HCT116 (cell line): ENCODE measurements around the gene DMWD. TPM values are rescaled to one million over a fixed set of nuclear protein-coding genes. Genes with fewer than 3 reads are reported as not detected.

Experiments
- ATAC-seq: fragments of 200-7000 bp; cut with Tn5 transposase; 2 replicates; pipeline ENCODE4 v1.9.1; 2020; ENCODE audit warnings: mild to moderate bottlenecking, moderate library complexity
- BruUV-seq: library from RNA; stranded (reverse); fragments of 400-500 nt; replicated peaks from 2 replicates; lab custom pipeline; 2021; lab: Mats Ljungman, UMichigan
- CTCF ChIA-PET: fragments of 300-600 bp; sonication (Branson Sonifier 250); formaldehyde crosslinking; loops from one replicate; lab custom pipeline; 2021; ENCODE audit warnings: antibody characterized with exemption; lab: Charles Lee
- POLR2A ChIA-PET: fragments of 300-600, 350-600 bp; sonication (Branson Sonifier 250); formaldehyde crosslinking; loops from one replicate; lab custom pipeline; 2021; ENCODE audit warnings: antibody characterized with exemption; lab: Charles Lee
- RAD21 ChIA-PET, 2 experiments: fragments of 300-600 bp; sonication (Branson Sonifier 250); formaldehyde crosslinking; loops; one replicate each; lab custom pipeline; 2023; ENCODE audit warnings: low total read pairs in 2 of 2; ENCODE audit not compliant: uncharacterized antibody in 2 of 2, unreplicated experiment in 2 of 2, low non-redundant PET in 1 of 2; lab: Charles Lee
- DNase-seq: peaks from one replicate; pipeline ENCODE4 v3.0.0-alpha.2; 2010; ENCODE audit warnings: low read depth, low spot score
- H2AFZ ChIP-seq: fragments of 200-600 bp; shearing (Covaris generic), sonication (generic); 2 replicates; pipeline ENCODE4 v1.6.1; 2017; ENCODE audit warnings: low read depth, mixed run types, mixed read lengths, antibody characterized with exemption, low read length; ENCODE audit not compliant: poor library complexity, severe bottlenecking
- H3K27ac ChIP-seq: 2 replicates; pipeline ENCODE4 v1.5.1; 2012; ENCODE audit warnings: low read depth, low read length
- H3K27me3 ChIP-seq: fragments of 200-600 bp; sonication (generic); 2 replicates; pipeline ENCODE4 v1.6.1; 2016; ENCODE audit warnings: mixed run types, low read length, mixed read lengths; ENCODE audit not compliant: insufficient read depth
- H3K36me3 ChIP-seq, 2 experiments: fragments of 200-500 bp in 1 of 2; fragments of 200-600 bp in 1 of 2; sonication (Bioruptor generic) in 1 of 2; sonication (generic) in 1 of 2; 2 replicates each; pipeline versions ENCODE4 v1.5.1 to v1.6.1; 2014 to 2016; ENCODE audit warnings: low read length in 2 of 2, inconsistent platforms in 1 of 2, mixed read lengths in 1 of 2, mixed run types in 1 of 2; ENCODE audit not compliant: insufficient read depth in 2 of 2, control insufficient read depth in 1 of 2
- H3K4me1 ChIP-seq, 2 experiments: fragments of 200-600 bp in 1 of 2; sonication (generic) in 1 of 2; 2 replicates each; pipeline versions ENCODE4 v1.5.1 to v1.6.1; 2012 to 2017; ENCODE audit warnings: low read length in 2 of 2, inconsistent platforms in 1 of 2, mild to moderate bottlenecking in 1 of 2, mixed read lengths in 1 of 2, mixed run types in 1 of 2, moderate library complexity in 1 of 2; ENCODE audit not compliant: insufficient read depth in 2 of 2, control insufficient read depth in 1 of 2
- H3K4me2 ChIP-seq: fragments of 200-600 bp; sonication (generic); 2 replicates; pipeline ENCODE4 v1.6.1; 2017; ENCODE audit warnings: mixed run types, low read length, mixed read lengths
- H3K4me3 ChIP-seq, 2 experiments: fragments of 200-600 bp in 1 of 2; sonication (generic) in 1 of 2; replicated peaks in 1 of 2; 2 replicates each; pipeline ENCODE4 v1.5.1; 2011 to 2016; ENCODE audit warnings: low read length in 2 of 2, control low read depth in 1 of 2, low read depth in 1 of 2, mild to moderate bottlenecking in 1 of 2, mixed read lengths in 1 of 2, mixed run types in 1 of 2
- H3K79me2 ChIP-seq: fragments of 200-600 bp; sonication (generic); 2 replicates; pipeline ENCODE4 v1.6.1; 2017; ENCODE audit warnings: mild to moderate bottlenecking, mixed run types, low read length, moderate library complexity, mixed read lengths; ENCODE audit not compliant: insufficient read depth
- H3K9ac ChIP-seq: fragments of 200-600 bp; sonication (generic); 2 replicates; pipeline ENCODE4 v1.6.1; 2016; ENCODE audit warnings: low read length, mixed read lengths
- H3K9me2 ChIP-seq: fragments of 200-600 bp; sonication (generic), shearing (Covaris generic); 2 replicates; pipeline ENCODE4 v1.6.1; 2017; ENCODE audit warnings: mixed run types, mild to moderate bottlenecking, moderate library complexity; ENCODE audit not compliant: insufficient read depth
- H3K9me3 ChIP-seq, 2 experiments: fragments of 200-500 bp in 1 of 2; fragments of 200-600 bp in 1 of 2; sonication (Bioruptor generic) in 1 of 2; sonication (generic) in 1 of 2; 2 replicates each; pipeline ENCODE4 v1.6.1; 2014 to 2017; ENCODE audit warnings: low read length in 2 of 2, mixed read lengths in 2 of 2, inconsistent platforms in 1 of 2, low read depth in 1 of 2, mild to moderate bottlenecking in 1 of 2, mixed run types in 1 of 2, moderate library complexity in 1 of 2; ENCODE audit not compliant: control insufficient read depth in 1 of 2, insufficient read depth in 1 of 2
- H4K20me1 ChIP-seq: fragments of 200-600 bp; sonication (generic), shearing (Covaris generic); 2 replicates; pipeline ENCODE4 v1.6.1; 2017; ENCODE audit warnings: mixed run types, mild to moderate bottlenecking, moderate library complexity; ENCODE audit not compliant: insufficient read depth
- EGR1 ChIP-seq: IDR thresholded peaks from 2 replicates; pipeline ENCODE4 v1.6.1; 2012; ENCODE audit warnings: low read depth
- ELF1 ChIP-seq: IDR thresholded peaks from 2 replicates; pipeline ENCODE4 v1.6.1; 2012; ENCODE audit warnings: low read depth, borderline replicate concordance
- POLR2AphosphoS5 ChIP-seq: IDR thresholded peaks from 2 replicates; pipeline ENCODE4 v1.6.1; 2011; ENCODE audit warnings: mild to moderate bottlenecking, low read depth, low read length, moderate library complexity
- SRF ChIP-seq: IDR thresholded peaks from 2 replicates; pipeline ENCODE4 v1.6.1; 2012; ENCODE audit warnings: low read depth
- ZFX ChIP-seq: fragments of 450-650 bp; IDR thresholded peaks from 2 replicates; pipeline ENCODE4 v1.6.1; 2017
- intact Hi-C: fragments of 100-400 bp; cut with micrococcal nuclease; formaldehyde crosslinking; loops from 2 replicates; pipeline ENCODE4 v1.10.0; 2022
- total RNA-seq: library from RNA; stranded (reverse); gene quantifications from one replicate; pipeline ENCODE4 v1.2.1, GENCODE V29; 2021; ENCODE audit not compliant: unreplicated experiment
- TF ChIP-seq, protein P1 (sequence below): IDR thresholded peaks from 2 replicates; pipeline ENCODE4 v1.6.1; 2011; ENCODE audit warnings: mild to moderate bottlenecking, low read length, moderate library complexity; ENCODE audit not compliant: insufficient replicate concordance; ENCODE audit errors: extremely low read depth

Gene DMWD
- total RNA-seq, 1 experiment from 2014 or later = 56.8 TPM

DNA sequence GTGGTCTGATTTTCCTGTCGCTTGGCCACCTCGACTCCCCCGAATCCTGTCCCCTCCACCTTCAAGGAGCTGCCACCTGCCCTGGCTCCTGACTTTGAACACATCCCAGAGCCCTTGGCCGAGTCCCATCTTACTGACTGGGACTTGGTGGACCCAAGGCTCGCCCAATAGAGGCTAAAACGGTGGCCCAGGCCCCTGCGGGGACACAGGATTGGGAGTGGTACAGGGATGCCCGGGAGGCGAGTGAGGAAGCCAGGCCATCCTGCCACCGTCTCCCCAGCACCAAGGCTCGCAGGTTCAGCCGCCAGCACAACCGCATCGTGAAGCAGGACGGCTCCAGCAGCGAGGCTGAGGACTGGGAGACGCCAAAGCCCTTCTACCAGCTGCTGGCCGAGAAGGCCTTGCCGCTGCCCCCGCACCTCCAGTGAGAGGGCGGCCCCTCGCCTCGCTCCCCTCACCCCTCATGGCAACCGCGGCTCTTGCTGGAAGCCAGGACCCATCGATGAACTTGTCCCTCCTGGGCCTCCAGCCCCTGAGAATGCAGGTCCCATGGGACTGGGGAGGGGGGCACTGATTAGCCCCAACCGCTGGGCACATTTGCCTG is 28.9 kb downstream of the DMWD start:
- H3K36me3 ChIP-seq = no peaks in the 10 kb centered on the region
- H3K27me3 ChIP-seq = no peaks in the 10 kb centered on the region
- H3K4me3 ChIP-seq = no peak overlapping the region
- H3K9me3 ChIP-seq = no peaks in the 10 kb centered on the region
- CTCF ChIA-PET = no interaction called here
- H3K79me2 ChIP-seq = no peaks in the 10 kb centered on the region
- TF ChIP-seq, protein P1, sequence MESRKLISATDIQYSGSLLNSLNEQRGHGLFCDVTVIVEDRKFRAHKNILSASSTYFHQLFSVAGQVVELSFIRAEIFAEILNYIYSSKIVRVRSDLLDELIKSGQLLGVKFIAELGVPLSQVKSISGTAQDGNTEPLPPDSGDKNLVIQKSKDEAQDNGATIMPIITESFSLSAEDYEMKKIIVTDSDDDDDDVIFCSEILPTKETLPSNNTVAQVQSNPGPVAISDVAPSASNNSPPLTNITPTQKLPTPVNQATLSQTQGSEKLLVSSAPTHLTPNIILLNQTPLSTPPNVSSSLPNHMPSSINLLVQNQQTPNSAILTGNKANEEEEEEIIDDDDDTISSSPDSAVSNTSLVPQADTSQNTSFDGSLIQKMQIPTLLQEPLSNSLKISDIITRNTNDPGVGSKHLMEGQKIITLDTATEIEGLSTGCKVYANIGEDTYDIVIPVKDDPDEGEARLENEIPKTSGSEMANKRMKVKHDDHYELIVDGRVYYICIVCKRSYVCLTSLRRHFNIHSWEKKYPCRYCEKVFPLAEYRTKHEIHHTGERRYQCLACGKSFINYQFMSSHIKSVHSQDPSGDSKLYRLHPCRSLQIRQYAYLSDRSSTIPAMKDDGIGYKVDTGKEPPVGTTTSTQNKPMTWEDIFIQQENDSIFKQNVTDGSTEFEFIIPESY = no peak
- TF ChIP-seq POLR2AphosphoS5 (no peak), SRF (no peak), EGR1 (no peak), ELF1 (no peak), ZFX (no peak)
- no TSS peak for BruUV-seq
- H4K20me1 ChIP-seq = no peaks in the 10 kb centered on the region
- RAD21 ChIA-PET = no interaction called here
- no peak overlapping the region for H3K9ac ChIP-seq
- intact Hi-C loops = no loop called here
- no peak overlapping the region for H3K4me2 ChIP-seq
- no peak overlapping the region for H3K27ac ChIP-seq
- ATAC-seq = no peak
- H3K9me2 ChIP-seq = no peaks in the 10 kb centered on the region
- DNase-seq = no peak
- H2AFZ ChIP-seq = no peak overlapping the region
- H3K4me1 ChIP-seq = peaks cover 6 to 31% of the 10 kb centered on the region in 2 experiments; a peak in 3 of 4 replicates
- POLR2A ChIA-PET = no interaction called here
